Keratinocyte (primary cell): Measurements from ENCODE around the gene PIAS1. TPM values are rescaled to one million over a fixed set of nuclear protein-coding genes. Genes with fewer than 3 reads are reported as not detected.

Experiments used
- DNase-seq: peaks from one replicate; pipeline ENCODE4 v3.0.0-alpha.2; 2011; ENCODE audit warnings: low read depth, missing footprints, low spot score
- FAIRE-seq: peaks from 2 replicates; lab custom pipeline; 2011; peaks lifted over from hg19 to GRCh38; lab: Jason Lieb, UNC
- H2AFZ ChIP-seq: 2 replicates; pipeline ENCODE4 v1.6.0; 2012; ENCODE audit warnings: low read length, control low read depth, inconsistent platforms; ENCODE audit not compliant: control insufficient read depth
- H3K27ac ChIP-seq: 2 replicates; pipeline ENCODE4 v1.5.1; 2011; ENCODE audit warnings: low read length; ENCODE audit not compliant: control insufficient read depth, insufficient read depth
- H3K27me3 ChIP-seq: 3 replicates; pipeline ENCODE4 v1.6.0; 2011; ENCODE audit warnings: low read length; ENCODE audit not compliant: control insufficient read depth, insufficient read depth; ENCODE audit errors: extremely low read depth
- H3K36me3 ChIP-seq, 2 experiments: 2 replicates in 1 of 2; 3 replicates in 1 of 2; pipeline ENCODE4 v1.5.1; 2011; ENCODE audit warnings: low read length in 2 of 2, mild to moderate bottlenecking in 1 of 2; ENCODE audit not compliant: control insufficient read depth in 2 of 2, insufficient read depth in 2 of 2; ENCODE audit errors: extremely low read depth in 1 of 2
- H3K4me1 ChIP-seq: 3 replicates; pipeline ENCODE4 v1.5.1; 2011; ENCODE audit warnings: low read length; ENCODE audit not compliant: control insufficient read depth, insufficient read depth; ENCODE audit errors: extremely low read depth
- H3K4me2 ChIP-seq: 3 replicates; pipeline ENCODE4 v1.6.0; 2011; ENCODE audit warnings: low read depth, low read length; ENCODE audit not compliant: control insufficient read depth, insufficient read depth; ENCODE audit errors: extremely low read depth
- H3K4me3 ChIP-seq, 3 experiments: fragments of 200-600 bp in 1 of 3; sonication (generic) in 1 of 3; 2 replicates in 2 of 3; 3 replicates in 1 of 3; pipeline ENCODE4 v1.5.1; 2011 to 2016; ENCODE audit warnings: low read length in 3 of 3, mild to moderate bottlenecking in 3 of 3, control low read depth in 2 of 3, inconsistent platforms in 1 of 3, low read depth in 1 of 3, mixed read lengths in 1 of 3, mixed run types in 1 of 3, moderate library complexity in 1 of 3; ENCODE audit not compliant: control insufficient read depth in 2 of 3, insufficient read depth in 2 of 3; ENCODE audit errors: extremely low read depth in 1 of 3
- H3K79me2 ChIP-seq: 2 replicates; pipeline ENCODE4 v1.6.0; 2012; ENCODE audit warnings: low read length; ENCODE audit not compliant: control insufficient read depth, insufficient read depth
- H3K9ac ChIP-seq: 3 replicates; pipeline ENCODE4 v1.6.0; 2011; ENCODE audit warnings: low read length; ENCODE audit not compliant: control insufficient read depth, insufficient read depth; ENCODE audit errors: extremely low read depth
- H3K9me1 ChIP-seq: 3 replicates; pipeline ENCODE4 v1.6.0; 2011; ENCODE audit warnings: low read length; ENCODE audit not compliant: control insufficient read depth, insufficient read depth; ENCODE audit errors: extremely low read depth
- H3K9me3 ChIP-seq: 2 replicates; pipeline ENCODE4 v1.5.1; 2012; ENCODE audit warnings: low read depth, low read length; ENCODE audit not compliant: control insufficient read depth
- H4K20me1 ChIP-seq: 3 replicates; pipeline ENCODE4 v1.6.0; 2011; ENCODE audit warnings: low read length; ENCODE audit not compliant: control insufficient read depth, insufficient read depth; ENCODE audit errors: extremely low read depth
- CTCF ChIP-seq, 3 experiments: IDR thresholded peaks in 1 of 3; conservative IDR thresholded peaks in 1 of 3; optimal IDR thresholded peaks in 1 of 3; 2 replicates in 2 of 3; 3 replicates in 1 of 3; pipeline versions ENCODE3 to v1.5.1; 2011; ENCODE audit warnings: low read length in 3 of 3, mild to moderate bottlenecking in 3 of 3, moderate library complexity in 2 of 3, control low read depth in 1 of 3, inconsistent platforms in 1 of 3; ENCODE audit not compliant: insufficient read depth in 2 of 3; ENCODE audit errors: extremely low read depth in 1 of 3
- EZH2 ChIP-seq: IDR thresholded peaks from one replicate; pipeline ENCODE4 v1.6.1; 2012; ENCODE audit warnings: inconsistent platforms, mild to moderate bottlenecking, low read length, moderate library complexity
- dilution Hi-C: fragments of 300-500 bp; cut with MboI; formaldehyde crosslinking; loops from one replicate; pipeline ENCODE4 v1.7.0; 2020; ENCODE audit warnings: low sequenced_read_pairs; ENCODE audit not compliant: extremely low pct_ligation_motif_present
- polyA plus RNA-seq, 5 experiments: library from polyadenylated mRNA; depleted of rRNA in 3 of 5; stranded (reverse) in 3 of 5; stranded (forward) in 1 of 5; unstranded in 1 of 5; fragments of >200 nt; gene quantifications; 1 replicate in 1 of 5; 2 replicates in 3 of 5; 3 replicates in 1 of 5; pipeline versions ENCODE4 v1.2.1 to v1.2.3, GENCODE V29; 2011 to 2012; ENCODE audit warnings: missing spikeins in 2 of 5, low read depth in 1 of 5, low replicate concordance in 1 of 5

Gene PIAS1
- polyA plus RNA-seq, 1 donor (not counting 4 experiments of a cell fraction or from before 2014, with no cell fraction given) = 58.2 TPM

DNA sequence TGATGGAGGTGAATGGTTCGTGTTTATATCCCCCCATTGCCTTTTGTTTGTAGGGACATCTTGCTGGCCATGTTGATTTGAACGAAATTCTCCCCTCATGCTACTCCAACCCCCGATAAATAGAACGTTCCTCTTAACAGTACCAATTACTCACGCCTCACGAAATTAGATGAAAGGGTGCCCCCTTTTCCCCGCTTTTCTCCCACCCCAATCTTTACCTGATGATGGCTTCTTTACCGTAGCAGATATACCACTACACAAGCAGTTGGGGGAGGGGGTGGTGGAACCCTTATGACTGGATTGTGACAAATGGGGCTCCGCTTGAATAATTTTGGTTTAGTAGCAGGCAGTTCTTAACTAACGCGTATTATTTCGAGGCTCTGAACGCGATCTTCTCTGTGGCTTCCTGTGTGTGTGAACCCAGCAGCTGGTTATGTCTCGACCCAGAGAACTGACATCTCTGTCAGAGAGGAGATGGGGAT is 1.1 kb downstream of the PIAS1 start:
- H3K9me1 ChIP-seq = no peaks in the 10 kb centered on the region
- dilution Hi-C loops = no loop called here
- peak; percentile 20 for FAIRE-seq
- H3K4me1 ChIP-seq = peaks cover 26% of the 10 kb centered on the region
- no peak for DNase-seq
- no peaks in the 10 kb centered on the region for H3K9me3 ChIP-seq
- H3K4me3 ChIP-seq = peak overlapping the region; percentile 95 to 98 (median 97)
- H3K4me2 ChIP-seq = peak overlapping the region; percentile 99
- H3K9ac ChIP-seq = peak overlapping the region; percentile 93
- no peaks in the 10 kb centered on the region for H3K27me3 ChIP-seq
- H3K27ac ChIP-seq = peak overlapping the region; percentile 78
- peak overlapping the region; percentile 6 for H2AFZ ChIP-seq
- TF ChIP-seq CTCF (optimal IDR thresholded peaks at IDR 0.05 in 1 of 3, IDR thresholded peaks at IDR 0.05 in 1 of 3, conservative IDR thresholded peaks at IDR 0.05 in 1 of 3; ENCODE audit: extremely low read depth in 1 of 3, insufficient read depth in 2 of 3, low read length in 3 of 3) (no peak), EZH2 (no peak)
- H4K20me1 ChIP-seq = peaks cover 4% of the 10 kb centered on the region
- peaks cover 61% of the 10 kb centered on the region for H3K79me2 ChIP-seq
- H3K36me3 ChIP-seq = peaks cover 0 to 2% of the 10 kb centered on the region in 2 experiments

DNA sequence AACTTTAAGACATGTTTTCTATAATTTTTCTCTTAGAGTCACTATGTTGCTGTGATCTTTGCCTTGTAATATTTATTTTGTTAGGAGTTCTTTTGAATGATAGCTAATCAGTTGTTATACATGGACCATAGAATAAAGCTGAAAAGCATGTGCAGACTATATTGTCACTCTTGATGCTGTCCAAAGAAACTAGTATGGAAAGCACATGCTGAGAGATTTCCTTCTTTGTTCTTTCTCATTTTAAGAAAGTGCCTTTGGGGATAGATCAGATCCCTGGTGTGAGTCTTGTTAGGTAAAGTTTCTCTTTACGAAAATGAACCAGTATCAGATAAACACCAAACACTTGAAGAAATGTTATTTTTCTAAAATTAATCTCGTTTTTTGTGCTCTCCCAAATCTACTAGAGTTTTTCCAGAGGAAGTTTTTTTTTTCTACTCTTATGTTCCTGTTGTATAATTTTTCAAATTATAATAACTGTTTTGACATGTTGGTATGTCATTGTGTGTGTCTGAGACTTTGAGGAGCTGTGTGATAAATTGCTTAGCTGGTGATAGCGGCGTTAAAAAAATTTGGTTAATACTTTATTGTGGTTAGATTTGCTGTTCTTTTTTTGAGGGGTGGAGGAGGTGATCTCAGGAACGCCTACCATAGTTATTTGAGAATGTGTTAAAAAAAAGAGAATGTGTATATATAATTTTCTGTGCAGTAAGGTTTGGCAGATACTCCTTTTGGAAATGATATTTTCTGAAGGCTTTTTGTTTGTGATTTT is 2.2 kb downstream of the PIAS1 start:
- Histone ChIP-seq H3K9me1 (no peaks in the 10 kb centered on the region), H3K36me3 (peaks cover 0 to 2% of the 10 kb centered on the region in 2 experiments), H2AFZ (no peak overlapping the region), H3K9me3 (no peaks in the 10 kb centered on the region), H3K27ac (peak overlapping the region; percentile 78), H3K4me3 (peak overlapping the region; percentile 45 to 98 (median 95)), H3K9ac (peak overlapping the region; percentile 93), H3K4me2 (peak overlapping the region; percentile 99), H4K20me1 (peaks cover 4% of the 10 kb centered on the region), H3K79me2 (peaks cover 71% of the 10 kb centered on the region), H3K27me3 (no peaks in the 10 kb centered on the region), H3K4me1 (peaks cover 26% of the 10 kb centered on the region)
- TF ChIP-seq EZH2 = no peak
- TF ChIP-seq CTCF (optimal IDR thresholded peaks at IDR 0.05 in 1 of 3, IDR thresholded peaks at IDR 0.05 in 1 of 3, conservative IDR thresholded peaks at IDR 0.05 in 1 of 3; ENCODE audit: extremely low read depth in 1 of 3, insufficient read depth in 2 of 3, low read length in 3 of 3) = no peak
- DNase-seq (no peak), FAIRE-seq (no peak)
- dilution Hi-C loops = no loop called here
